AG04450 (cell line): ENCODE results near the gene OR1F1. TPM values are rescaled to one million over a fixed set of nuclear protein-coding genes. Genes with fewer than 3 reads are reported as not detected.
"Not testable (repeated sequence)": the region's sequence is repeated elsewhere in the genome, so short reads cannot be mapped to it uniquely, and the experiment has no call there.

Experiments used
- CTCF ChIA-PET: fragments of 300-600, 350-600 bp; formaldehyde crosslinking; extraction: SDS; loops from one replicate; lab custom pipeline; 2022; ENCODE audit warnings: antibody characterized with exemption, inconsistent platforms; lab: Charles Lee
- POLR2A ChIA-PET: fragments of 350-600 bp; formaldehyde crosslinking; extraction: SDS; loops from one replicate; lab custom pipeline; 2021; ENCODE audit warnings: antibody characterized with exemption, inconsistent platforms; lab: Yijun Ruan, JAX
- DNase-seq: peaks from one replicate; pipeline ENCODE4 v3.0.0-alpha.2; 2011; ENCODE audit warnings: low read depth, low spot score
- H3K27ac ChIP-seq: one replicate; pipeline ENCODE4 v1.5.1; 2012; ENCODE audit warnings: low read depth, low read length, control low read depth
- H3K27me3 ChIP-seq: one replicate; pipeline ENCODE4 v1.6.0; 2012; ENCODE audit warnings: low read length; ENCODE audit not compliant: control insufficient read depth, insufficient read depth
- H3K4me3 ChIP-seq: 2 replicates; pipeline ENCODE4 v1.5.1; 2011; ENCODE audit warnings: mild to moderate bottlenecking, low read depth, low read length, control low read depth
- H3K9me3 ChIP-seq: 2 replicates; pipeline ENCODE4 v1.5.1; 2012; ENCODE audit warnings: low read length; ENCODE audit not compliant: control insufficient read depth, insufficient read depth
- CTCF ChIP-seq: IDR thresholded peaks from 2 replicates; pipeline ENCODE4 v1.5.1; 2011; ENCODE audit warnings: low read depth, low read length, control low read depth, inconsistent platforms
- polyA plus RNA-seq: library from polyadenylated mRNA; depleted of rRNA; stranded (reverse); fragments of >200 nt; gene quantifications from 2 replicates; pipeline ENCODE4 v1.2.3, GENCODE V29; 2011

Gene OR1F1
- polyA plus RNA-seq, 1 experiment, result 0.29 TPM

GRCh38 chr16:3166505-3166886, 21.5 kb upstream of the OR1F1 start:
- POLR2A ChIA-PET, result interaction anchor here (1.0 kb wide), 1 partner anchor 108 kb away, joined by 3 read pairs; no protein-coding TSS in a partner anchor
- CTCF ChIA-PET, result interaction anchor here (0.7 to 1.0 kb wide), 3 partner anchors 16 to 135 kb away, joined by 3 to 5 read pairs (median 4); no protein-coding TSS in a partner anchor
- Histone ChIP-seq H3K27ac (no peak overlapping the region), H3K4me3 (no peak overlapping the region), H3K9me3 (no peaks in the 10 kb centered on the region; the same call in 1 of the 2 replicates), H3K27me3 (peaks cover 36% of the 10 kb centered on the region)
- TF ChIP-seq CTCF, result no peak
- DNase-seq, result no peak

DNA sequence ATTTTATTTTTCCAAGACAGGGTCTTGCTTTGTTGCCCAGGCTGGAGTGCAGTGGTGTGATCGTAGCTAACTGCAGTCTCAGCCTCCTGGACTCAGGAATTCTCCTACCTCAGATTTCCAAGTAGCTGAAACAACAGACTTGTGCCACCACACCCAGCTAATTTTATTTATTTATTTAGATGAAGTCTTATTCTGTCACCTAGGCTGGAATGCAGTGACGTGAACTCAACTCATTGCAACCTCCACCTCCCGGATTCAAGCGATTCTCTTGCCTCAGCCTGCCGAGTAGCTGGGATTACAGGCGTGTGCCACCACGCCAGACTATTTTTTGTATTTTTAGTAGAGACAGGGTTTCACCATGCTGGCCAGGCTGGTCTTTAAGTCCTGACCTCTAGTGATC, 19.3 kb upstream of the OR1F1 start:
- peaks cover 47% of the 10 kb centered on the region for H3K27me3 ChIP-seq

GRCh38 chr16:3170440-3171180, 17.4 kb upstream of the OR1F1 start:
- CTCF ChIA-PET, result interaction anchor here (0.7 to 1.2 kb wide), 2 partner anchors 18 to 20 kb away, joined by 3 to 4 read pairs; no protein-coding TSS in a partner anchor
- POLR2A ChIA-PET, result interaction anchor here (0.5 to 0.8 kb wide), 3 partner anchors 13 to 287 kb away, joined by 3 to 9 read pairs (median 4); no protein-coding TSS in a partner anchor
- no peak for TF ChIP-seq CTCF
- Histone ChIP-seq H3K27ac (no peak overlapping the region), H3K4me3 (peak overlapping the region; percentile 17; the same call in 1 of the 2 replicates), H3K27me3 (peaks cover 58% of the 10 kb centered on the region), H3K9me3 (no peaks in the 10 kb centered on the region; the same call in 1 of the 2 replicates)
- no peak for DNase-seq

More for the DNA sequence above, 19.3 kb upstream of the OR1F1 start:
- H3K9me3 ChIP-seq, POLR2A ChIA-PET, H3K4me3 ChIP-seq, H3K27ac ChIP-seq, DNase-seq: not testable (repeated sequence)
- CTCF ChIA-PET, result interaction anchor here (1.8 kb wide), 1 partner anchor 37 kb away, joined by 5 read pairs; no protein-coding TSS in a partner anchor

DNA sequence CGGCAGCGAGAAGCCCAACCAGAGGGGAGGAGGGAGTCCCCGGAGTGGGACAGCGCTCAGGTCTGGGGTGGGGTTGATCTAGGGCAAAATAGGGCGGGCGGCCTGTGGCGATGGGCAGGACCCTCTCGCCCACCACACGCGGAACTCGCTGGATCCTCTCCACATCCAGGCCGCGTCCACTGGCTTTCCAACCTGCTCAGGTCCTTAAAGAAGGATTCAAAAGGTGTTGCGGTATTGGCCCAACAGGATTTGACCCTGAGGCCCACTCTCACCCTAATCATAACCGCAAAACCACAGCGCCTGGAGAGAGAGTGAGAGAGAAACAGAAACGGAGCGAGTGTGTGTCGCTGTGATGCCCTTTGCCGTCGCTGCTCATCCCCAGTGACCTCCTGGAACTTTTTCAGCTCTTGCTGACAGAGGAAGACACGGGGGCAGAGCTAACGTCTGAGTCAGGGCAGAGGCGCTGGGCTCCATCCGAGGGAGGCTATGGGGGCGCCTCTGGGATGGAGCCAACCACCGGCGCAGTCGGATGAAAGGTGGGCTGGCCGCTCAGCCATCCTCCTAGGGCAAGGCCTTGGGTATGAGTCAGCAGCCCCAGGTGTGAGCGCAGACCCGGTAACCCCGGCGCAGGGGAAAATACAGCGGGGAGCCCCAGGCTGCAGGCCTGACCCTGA, 16.7 kb upstream of the OR1F1 start:
- no peak for TF ChIP-seq CTCF
- H3K27me3 ChIP-seq, result peaks cover 58% of the 10 kb centered on the region
- no peak overlapping the region for H3K27ac ChIP-seq
- H3K4me3 ChIP-seq, result no peak overlapping the region
- no peak for DNase-seq
- ChIA-PET CTCF (interaction anchor here (0.6 to 1.2 kb wide), 4 partner anchors 19 to 55 kb away, joined by 3 to 4 read pairs (median 4); no protein-coding TSS in a partner anchor), POLR2A (interaction anchor here (0.6 to 0.8 kb wide), 2 partner anchors 13 to 286 kb away, joined by 3 to 4 read pairs; no protein-coding TSS in a partner anchor)
- H3K9me3 ChIP-seq, result no peaks in the 10 kb centered on the region; the same call in 1 of the 2 replicates

- peaks cover 54% of the 10 kb centered on the region for H3K27me3 ChIP-seq
- POLR2A ChIA-PET, result no interaction called here
- no peak for TF ChIP-seq CTCF
- CTCF ChIA-PET, result interaction anchor here (0.6 to 1.2 kb wide), 3 partner anchors 43 to 55 kb away, joined by 3 to 4 read pairs (median 4); no protein-coding TSS in a partner anchor
- DNase-seq, result no peak
- no peak overlapping the region for H3K4me3 ChIP-seq
- no peaks in the 10 kb centered on the region; the same call in 1 of the 2 replicates for H3K9me3 ChIP-seq
- no peak overlapping the region for H3K27ac ChIP-seq
Measured at GRCh38 chr16:3171855-3172593, 16.0 kb upstream of the OR1F1 start.
